Uterus (tissue), 4 donors: Measurements from ENCODE around the gene STARD8. TPM values are rescaled to one million over a fixed set of nuclear protein-coding genes. Genes with fewer than 3 reads are reported as not detected.
A peak's percentile ranks its signal among the peaks of the same experiment; 100 is the strongest.

Experiments
- DNase-seq, 2 donors: peaks; one replicate each; pipeline ENCODE4 v3.0.0-alpha.2; 2019 to 2020
- H3K27ac ChIP-seq, 2 donors: fragments of 200-600 bp; sonication (generic); 1 replicate in 1 of 2; 2 replicates in 1 of 2; pipeline ENCODE4 v1.5.1; 2016 to 2018
- H3K27me3 ChIP-seq, 2 donors: fragments of 200-600 bp; sonication (generic); one replicate each; pipeline ENCODE4 v1.5.1; 2018 to 2019; ENCODE audit warnings: control low read depth in 1 of 2
- H3K36me3 ChIP-seq, 2 donors: fragments of 200-600 bp; sonication (generic); one replicate each; pipeline ENCODE4 v1.5.1; 2019; ENCODE audit warnings: control low read depth in 1 of 2
- H3K4me1 ChIP-seq, 2 donors: fragments of 200-600 bp; sonication (generic); one replicate each; pipeline ENCODE4 v1.5.1; 2018 to 2019; ENCODE audit warnings: control low read depth in 1 of 2
- H3K4me3 ChIP-seq, 2 donors: fragments of 200-600 bp; sonication (generic); 1 replicate in 1 of 2; 2 replicates in 1 of 2; pipeline ENCODE4 v1.5.1; 2018 to 2019; ENCODE audit warnings: mild to moderate bottlenecking in 1 of 2
- H3K9me3 ChIP-seq, 2 donors: fragments of 200-600 bp; sonication (generic); one replicate each; pipeline ENCODE4 v1.5.1; 2019; ENCODE audit warnings: control low read depth in 1 of 2
- CTCF ChIP-seq, 4 experiments: fragments of 200-600 bp in 2 of 4; fragments of 450-650 bp in 2 of 4; sonication (generic) in 2 of 4; IDR thresholded peaks; one replicate each; pipeline ENCODE4 v1.5.1; 2016 to 2019; ENCODE audit warnings: antibody characterized with exemption in 4 of 4, mild to moderate bottlenecking in 2 of 4, moderate library complexity in 1 of 4
- POLR2A ChIP-seq, 2 donors: fragments of 450-650 bp; IDR thresholded peaks; one replicate each; pipeline ENCODE4 v1.6.1; 2016; ENCODE audit warnings: antibody characterized with exemption in 2 of 2, mild to moderate bottlenecking in 1 of 2, moderate library complexity in 1 of 2
- intact Hi-C: fragments of 100-400 bp; cut with DNase I; formaldehyde crosslinking; loops from one replicate; pipeline ENCODE4 v1.15.1; 2023; ENCODE audit warnings: low total_unique reads
- total RNA-seq, 4 donors: library from RNA; depleted of rRNA in 3 of 4; stranded (reverse); fragments of >200 nt in 3 of 4; gene quantifications; one replicate each; pipeline versions ENCODE4 v1.1.0 to v1.2.4, GENCODE V29; 2014 to 2023
- donor health status: DM: yes; HTN: yes; CAD: no.

Gene STARD8
- total RNA-seq, 4 donors from 2014 or later, result 10.9 to 25.4 (median 17.2) TPM

GRCh38 chrX:68677998-68678397 lies 30.5 kb downstream of the STARD8 start:
- intact Hi-C loops, result no loop called here
- no peaks in the 10 kb centered on the region for H3K9me3 ChIP-seq
- no peaks in the 10 kb centered on the region for H3K36me3 ChIP-seq

GRCh38 chrX:68681443-68681941 lies 34.0 kb downstream of the STARD8 start:
- TF ChIP-seq POLR2A (IDR thresholded peaks at IDR 0.05), result no peak
- TF ChIP-seq CTCF (IDR thresholded peaks at IDR 0.05), result no peak
- Histone ChIP-seq H3K4me1 (no peaks in the 10 kb centered on the region), H3K27ac (no peak overlapping the region), H3K36me3 (no peaks in the 10 kb centered on the region), H3K9me3 (no peaks in the 10 kb centered on the region), H3K4me3 (no peak overlapping the region), H3K27me3 (no peaks in the 10 kb centered on the region)
- DNase-seq, result no peak
- intact Hi-C loops, result no loop called here

More at GRCh38 chrX:68677998-68678397, 30.5 kb downstream of the STARD8 start:
- Histone ChIP-seq H3K27me3 (no peaks in the 10 kb centered on the region), H3K4me1 (no peaks in the 10 kb centered on the region), H3K4me3 (no peak overlapping the region), H3K27ac (no peak overlapping the region)
- no peak for DNase-seq
- no peak for TF ChIP-seq POLR2A (IDR thresholded peaks at IDR 0.05)
- no peak for TF ChIP-seq CTCF (IDR thresholded peaks at IDR 0.05)

GRCh38 chrX:68682790-68683189 lies 35.3 kb downstream of the STARD8 start:
- H3K4me3 ChIP-seq, result no peak overlapping the region
- H3K27me3 ChIP-seq, result no peaks in the 10 kb centered on the region
- H3K9me3 ChIP-seq, result no peaks in the 10 kb centered on the region
- H3K4me1 ChIP-seq, result no peaks in the 10 kb centered on the region
- no peak for DNase-seq
- H3K27ac ChIP-seq, result no peak overlapping the region
- no peak for TF ChIP-seq CTCF (IDR thresholded peaks at IDR 0.05)
- TF ChIP-seq POLR2A (IDR thresholded peaks at IDR 0.05), result no peak
- intact Hi-C loops, result no loop called here
- H3K36me3 ChIP-seq, result no peaks in the 10 kb centered on the region

GRCh38 chrX:68683580-68683979 lies 36.1 kb downstream of the STARD8 start:
- no peaks in the 10 kb centered on the region for H3K27me3 ChIP-seq
- no peaks in the 10 kb centered on the region for H3K4me1 ChIP-seq
- H3K27ac ChIP-seq, result peak overlapping the region in 1 of 2 donors; percentile 33
- intact Hi-C loops, result no loop called here
- H3K9me3 ChIP-seq, result no peaks in the 10 kb centered on the region
- TF ChIP-seq POLR2A (IDR thresholded peaks at IDR 0.05), result no peak
- TF ChIP-seq CTCF (IDR thresholded peaks at IDR 0.05), result no peak
- no peak for DNase-seq
- H3K36me3 ChIP-seq, result no peaks in the 10 kb centered on the region
- H3K4me3 ChIP-seq, result no peak overlapping the region

- no peaks in the 10 kb centered on the region for H3K27me3 ChIP-seq
- peak overlapping the region in 1 of 2 donors; percentile 33 for H3K27ac ChIP-seq
- intact Hi-C loops, result no loop called here
- peak in 1 of 2 donors; percentile 51 for DNase-seq
- TF ChIP-seq CTCF (IDR thresholded peaks at IDR 0.05) (no peak), POLR2A (IDR thresholded peaks at IDR 0.05) (no peak)
- no peaks in the 10 kb centered on the region for H3K9me3 ChIP-seq
- no peak overlapping the region for H3K4me3 ChIP-seq
- no peaks in the 10 kb centered on the region for H3K36me3 ChIP-seq
- H3K4me1 ChIP-seq, result no peaks in the 10 kb centered on the region
These were observed 36.9 kb downstream of the STARD8 start for GRCh38 chrX:68684291-68684918.
